Measurements from ENCODE around the gene ZNF565.
"Not testable (repeated sequence)": the region's sequence is repeated elsewhere in the genome, so short reads cannot be mapped to it uniquely, and the experiment has no call there.

The ZNF565 gene

DNA sequence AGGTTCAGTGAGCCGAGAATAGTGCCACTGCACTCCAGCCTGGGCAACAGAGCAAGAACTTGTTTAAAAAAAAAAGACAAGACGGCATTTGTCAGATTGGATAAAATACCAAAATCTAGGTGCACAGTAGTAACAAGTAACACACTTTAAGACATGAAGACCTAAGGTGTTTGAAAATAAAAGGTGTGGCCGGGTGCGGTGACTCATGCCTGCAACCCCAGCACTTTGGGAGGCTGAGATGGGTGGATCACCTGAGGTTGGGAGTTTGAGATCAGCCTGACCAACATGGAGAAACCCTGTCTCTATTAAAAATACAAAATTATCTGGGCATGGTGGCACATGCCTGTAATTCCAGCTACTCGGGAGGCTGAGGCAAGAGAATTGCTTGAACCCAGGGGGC lies 27.7 kb downstream of the ZNF565 start:
- peaks cover 30% of the 10 kb centered on the region for H3K36me3 Mint-ChIP-seq (ENCODE audit: low read depth)
- H3K9me3 Mint-ChIP-seq; H3K27ac Mint-ChIP-seq; DNase-seq; H3K4me1 Mint-ChIP-seq (ENCODE audit: low read depth); H3K27me3 Mint-ChIP-seq; H3K4me3 Mint-ChIP-seq: not testable (repeated sequence)

DNA sequence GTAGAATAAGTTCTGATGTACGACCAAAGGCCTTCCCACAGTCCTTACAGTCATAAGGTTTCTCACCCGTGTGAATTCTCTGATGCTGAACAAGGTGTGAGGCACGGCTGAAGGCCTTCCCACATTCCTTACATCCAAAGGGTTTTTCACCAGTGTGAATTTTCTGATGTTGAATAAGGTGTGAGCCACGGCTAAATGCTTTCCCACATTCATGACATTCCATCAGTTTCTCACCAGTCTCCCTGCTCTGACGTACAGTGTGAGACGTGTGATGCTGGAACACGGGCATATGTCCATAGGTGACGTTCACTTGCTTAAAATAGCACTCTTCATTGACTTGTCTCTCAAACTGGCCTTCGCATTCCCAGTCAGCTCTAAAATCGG lies 31.2 kb downstream of the ZNF565 start:
- Mint-ChIP-seq H3K4me1 (ENCODE audit: low read depth) (no peaks in the 10 kb centered on the region), H3K9me3 (no peaks in the 10 kb centered on the region), H3K36me3 (ENCODE audit: low read depth) (peaks cover 20% of the 10 kb centered on the region), H3K27me3 (no peaks in the 10 kb centered on the region), H3K27ac (no peak overlapping the region), H3K4me3 (no peak overlapping the region)
- no peak for DNase-seq

DNA sequence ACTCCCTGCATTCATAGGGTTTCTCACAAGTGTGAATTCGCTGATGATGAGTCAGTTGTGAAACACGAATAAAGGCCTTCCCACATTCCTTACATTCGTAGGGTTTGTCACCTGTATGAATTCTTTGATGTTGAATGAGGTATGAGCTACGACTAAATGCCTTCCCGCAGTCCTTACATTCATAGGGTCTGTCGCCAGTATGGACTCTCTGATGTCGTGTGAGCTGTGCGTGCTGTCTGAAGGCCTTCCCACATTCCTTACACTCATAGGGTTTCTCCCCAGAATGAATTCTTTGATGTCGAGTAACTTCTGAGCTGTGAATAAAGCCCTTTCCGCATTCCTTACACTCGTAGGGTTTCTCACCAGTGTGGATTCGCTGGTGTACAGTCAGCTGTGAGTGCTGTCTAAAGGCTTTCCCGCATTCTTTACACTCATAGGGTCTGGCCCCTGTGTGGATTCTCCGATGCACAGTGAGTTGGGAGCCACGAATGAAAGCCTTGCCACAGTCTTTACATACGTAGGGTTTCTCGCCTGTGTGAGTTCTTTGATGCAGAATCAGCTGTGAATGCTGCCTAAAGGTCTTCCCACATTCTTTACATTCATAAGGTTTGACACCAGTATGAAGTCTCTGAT lies 31.7 kb downstream of the ZNF565 start:
- peaks cover 20% of the 10 kb centered on the region for H3K36me3 Mint-ChIP-seq (ENCODE audit: low read depth)
- no peak overlapping the region for H3K27ac Mint-ChIP-seq
- H3K4me3 Mint-ChIP-seq, result no peak overlapping the region
- no peak for DNase-seq
- H3K27me3 Mint-ChIP-seq, result no peaks in the 10 kb centered on the region
- H3K4me1 Mint-ChIP-seq (ENCODE audit: low read depth), result no peaks in the 10 kb centered on the region
- no peaks in the 10 kb centered on the region for H3K9me3 Mint-ChIP-seq

DNA sequence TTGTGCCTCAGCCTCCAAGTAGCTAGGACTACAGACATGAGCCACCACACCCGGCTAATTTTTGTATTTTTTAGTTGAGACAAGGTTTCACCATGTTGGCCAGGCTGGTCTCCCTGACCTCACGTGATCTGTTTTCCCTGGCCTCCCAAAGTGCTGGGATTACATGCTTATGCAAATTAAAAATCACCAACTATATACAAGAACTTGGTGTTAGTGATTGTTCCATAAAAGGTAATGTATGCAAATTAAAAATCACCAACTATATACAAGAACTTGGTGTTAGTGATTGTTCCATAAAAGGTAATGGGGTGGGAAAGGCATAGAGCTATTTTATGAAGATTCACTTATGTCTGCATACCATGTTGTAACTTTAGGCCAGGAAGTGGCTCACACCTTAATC lies 35.4 kb downstream of the ZNF565 start:
- H3K27me3 Mint-ChIP-seq; DNase-seq; H3K27ac Mint-ChIP-seq; H3K4me3 Mint-ChIP-seq; H3K9me3 Mint-ChIP-seq; H3K4me1 Mint-ChIP-seq (ENCODE audit: low read depth): not testable (repeated sequence)
- peaks cover 18% of the 10 kb centered on the region for H3K36me3 Mint-ChIP-seq (ENCODE audit: low read depth)

DNA sequence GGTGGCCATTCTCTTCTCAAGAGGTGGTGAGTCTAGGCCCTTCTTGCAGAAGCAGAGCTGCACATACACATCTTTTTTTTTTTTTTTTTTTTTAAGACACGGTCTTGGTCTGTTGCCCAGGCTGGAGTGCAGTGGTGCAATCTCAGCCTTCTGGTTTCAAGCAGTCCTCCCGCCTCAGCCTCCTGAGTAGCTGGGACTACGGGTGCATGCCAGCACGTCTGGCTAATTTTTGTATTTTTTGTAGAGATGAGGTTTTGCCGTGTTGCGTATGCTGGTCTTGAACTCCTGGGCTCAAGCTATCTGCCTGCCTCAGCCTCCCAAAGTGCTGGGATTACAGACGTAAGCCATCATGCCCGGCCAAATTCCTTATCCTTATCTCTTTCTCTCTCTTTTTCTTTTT lies 40.6 kb downstream of the ZNF565 start:
- H3K27ac Mint-ChIP-seq; H3K4me1 Mint-ChIP-seq (ENCODE audit: low read depth); H3K36me3 Mint-ChIP-seq (ENCODE audit: low read depth); H3K4me3 Mint-ChIP-seq; H3K27me3 Mint-ChIP-seq; H3K9me3 Mint-ChIP-seq; DNase-seq: not testable (repeated sequence)

DNA sequence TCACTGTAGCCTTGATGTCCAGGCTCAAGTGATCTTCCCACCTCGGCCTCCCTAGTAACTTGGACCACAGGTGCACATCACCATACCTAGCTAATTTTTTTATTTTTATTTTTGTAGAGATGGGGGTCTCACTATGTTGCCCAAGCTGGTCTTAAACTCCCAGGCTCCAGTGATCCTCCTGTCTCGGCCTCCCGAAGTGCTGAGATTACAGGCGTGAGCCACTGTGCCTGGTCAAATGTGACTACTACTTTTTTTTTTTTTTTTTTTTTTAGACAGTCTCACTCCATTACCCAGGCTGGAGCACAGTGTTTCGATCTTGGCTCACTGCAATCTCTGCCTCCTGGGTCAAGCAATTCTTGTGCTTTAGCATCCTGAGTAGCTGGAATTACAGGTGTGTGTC lies 41.6 kb downstream of the ZNF565 start:
- Mint-ChIP-seq H3K27me3 (no peaks in the 10 kb centered on the region), H3K4me3 (no peak overlapping the region), H3K36me3 (ENCODE audit: low read depth) (no peaks in the 10 kb centered on the region), H3K4me1 (ENCODE audit: low read depth) (peaks cover 4% of the 10 kb centered on the region), H3K27ac (no peak overlapping the region), H3K9me3 (no peaks in the 10 kb centered on the region)
- DNase-seq, result no peak

DNA sequence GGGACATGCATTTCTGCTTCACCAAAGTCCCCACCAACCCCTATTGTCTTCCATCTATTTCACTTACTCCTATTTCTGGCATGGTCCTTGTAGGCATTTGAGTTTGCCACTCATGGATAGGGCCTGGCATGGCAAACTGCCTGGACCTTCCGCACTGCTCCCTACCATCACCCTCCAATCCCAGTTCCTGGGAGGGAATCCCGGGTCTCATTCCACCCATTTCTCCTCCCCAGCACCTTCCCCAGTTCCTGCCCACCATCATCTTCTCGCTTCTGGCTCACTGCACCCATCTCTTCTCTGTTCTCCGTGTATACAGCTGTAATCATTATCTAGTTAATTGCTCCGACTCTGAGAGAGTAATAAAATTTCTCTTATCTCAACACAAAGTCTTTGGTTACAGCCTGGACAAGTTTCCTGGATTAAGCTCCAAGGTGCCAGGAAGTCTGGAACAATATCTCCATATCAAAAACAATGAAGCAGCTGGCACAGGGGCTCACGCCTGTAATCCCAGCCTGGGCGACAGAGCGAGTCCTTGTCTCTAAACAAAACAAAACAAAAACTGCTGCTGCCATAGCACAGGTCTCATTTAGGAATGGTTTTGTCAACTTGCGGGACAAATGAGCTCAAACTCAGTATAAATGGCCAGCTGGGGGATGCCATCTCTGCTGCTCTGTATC lies 45.2 kb downstream of the ZNF565 start:
- no peak overlapping the region for H3K4me3 Mint-ChIP-seq
- peaks cover 4% of the 10 kb centered on the region for H3K4me1 Mint-ChIP-seq (ENCODE audit: low read depth)
- DNase-seq, result no peak
- H3K36me3 Mint-ChIP-seq (ENCODE audit: low read depth), result no peaks in the 10 kb centered on the region
- H3K27me3 Mint-ChIP-seq, result no peaks in the 10 kb centered on the region
- H3K9me3 Mint-ChIP-seq, result no peaks in the 10 kb centered on the region
- H3K27ac Mint-ChIP-seq, result no peak overlapping the region

DNA sequence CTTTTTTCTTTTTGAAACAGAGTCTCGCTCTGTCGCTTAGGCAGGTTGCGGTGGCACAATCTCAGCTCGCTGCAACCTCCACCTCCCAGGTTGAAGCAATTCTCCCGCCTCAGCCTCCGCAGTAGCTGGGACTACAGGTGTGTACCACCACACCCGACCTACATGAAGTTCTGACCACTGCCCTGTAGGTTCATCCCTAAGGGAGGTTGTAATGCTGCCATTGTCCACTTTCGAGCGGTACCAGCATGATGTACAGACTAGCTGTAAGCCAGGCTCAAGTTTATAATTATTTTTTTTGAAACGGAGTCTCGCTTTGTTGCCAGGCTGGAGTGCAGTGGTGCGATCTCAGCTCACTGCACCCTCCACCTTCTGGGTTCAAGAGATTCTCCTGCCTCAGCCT lies 50.7 kb downstream of the ZNF565 start:
- Mint-ChIP-seq H3K27ac (no peak overlapping the region), H3K9me3 (no peaks in the 10 kb centered on the region), H3K27me3 (no peaks in the 10 kb centered on the region), H3K4me1 (ENCODE audit: low read depth) (no peaks in the 10 kb centered on the region), H3K36me3 (ENCODE audit: low read depth) (peaks cover 3% of the 10 kb centered on the region), H3K4me3 (no peak overlapping the region)
- no peak for DNase-seq

DNA sequence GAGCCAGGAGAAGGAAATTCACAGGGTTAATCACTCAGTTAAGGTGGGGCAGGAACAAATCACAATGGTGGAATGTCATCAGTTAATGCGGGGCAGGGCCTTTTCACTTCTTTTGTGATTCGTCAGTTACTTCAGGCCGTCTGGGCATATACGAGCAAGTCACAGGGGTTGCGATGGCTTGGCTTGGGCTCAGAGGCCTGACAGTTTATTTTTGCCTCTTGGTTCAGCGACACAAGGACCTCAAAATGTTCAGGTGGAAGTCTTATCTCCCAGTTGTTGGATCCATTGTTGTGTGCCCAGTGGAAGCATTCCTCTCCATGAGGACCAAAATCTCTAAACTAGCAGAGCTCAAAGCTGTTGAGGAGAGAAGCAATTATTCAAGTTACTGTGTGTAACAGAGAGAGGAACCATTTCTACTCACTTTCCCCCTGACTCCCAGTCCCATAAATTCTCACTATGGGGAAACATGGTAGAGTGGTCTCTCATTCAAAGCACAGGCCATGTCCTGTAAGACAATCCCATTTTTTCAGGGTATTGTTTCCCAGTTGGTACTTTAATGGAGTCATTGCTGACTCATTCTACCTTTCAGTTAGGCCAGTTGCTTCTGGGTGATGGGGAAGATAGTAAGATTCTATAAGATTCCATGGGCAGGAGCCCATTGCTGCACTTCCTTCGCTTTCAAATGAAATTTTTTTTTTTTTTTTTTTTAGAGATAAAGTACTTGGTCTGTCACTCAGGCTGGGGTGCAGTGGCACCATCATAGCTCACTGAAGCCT lies 53.5 kb downstream of the ZNF565 start:
- H3K36me3 Mint-ChIP-seq (ENCODE audit: low read depth), result peaks cover 3% of the 10 kb centered on the region
- no peaks in the 10 kb centered on the region for H3K27me3 Mint-ChIP-seq
- no peaks in the 10 kb centered on the region for H3K9me3 Mint-ChIP-seq
- H3K27ac Mint-ChIP-seq, result no peak overlapping the region
- no peaks in the 10 kb centered on the region for H3K4me1 Mint-ChIP-seq (ENCODE audit: low read depth)
- no peak overlapping the region for H3K4me3 Mint-ChIP-seq
- no peak for DNase-seq

DNA sequence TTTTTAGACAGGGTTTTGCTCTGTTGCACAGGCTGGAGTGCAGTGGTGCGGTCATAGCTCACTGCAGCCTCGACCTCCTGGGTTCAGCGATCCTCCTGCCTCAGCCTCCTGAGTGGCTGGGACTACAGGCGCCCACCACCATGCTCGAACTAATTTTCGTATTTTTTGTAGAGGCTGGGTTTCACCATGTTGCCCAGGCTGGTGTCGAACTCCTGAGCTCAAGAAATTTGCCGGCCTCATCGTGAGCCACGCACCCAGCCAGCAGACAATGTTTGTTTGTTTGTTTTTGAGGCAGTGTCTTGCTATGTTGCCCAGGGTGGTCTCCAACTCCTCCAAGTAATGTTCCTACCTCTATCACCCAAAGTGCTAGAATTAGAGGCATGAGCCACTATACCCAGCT lies 61.3 kb downstream of the ZNF565 start:
- H3K27ac Mint-ChIP-seq, result no peak overlapping the region
- H3K27me3 Mint-ChIP-seq, result no peaks in the 10 kb centered on the region
- peaks cover 39% of the 10 kb centered on the region for H3K36me3 Mint-ChIP-seq (ENCODE audit: low read depth)
- no peaks in the 10 kb centered on the region for H3K9me3 Mint-ChIP-seq
- no peak overlapping the region for H3K4me3 Mint-ChIP-seq
- peaks cover 3% of the 10 kb centered on the region for H3K4me1 Mint-ChIP-seq (ENCODE audit: low read depth)
- no peak for DNase-seq

DNA sequence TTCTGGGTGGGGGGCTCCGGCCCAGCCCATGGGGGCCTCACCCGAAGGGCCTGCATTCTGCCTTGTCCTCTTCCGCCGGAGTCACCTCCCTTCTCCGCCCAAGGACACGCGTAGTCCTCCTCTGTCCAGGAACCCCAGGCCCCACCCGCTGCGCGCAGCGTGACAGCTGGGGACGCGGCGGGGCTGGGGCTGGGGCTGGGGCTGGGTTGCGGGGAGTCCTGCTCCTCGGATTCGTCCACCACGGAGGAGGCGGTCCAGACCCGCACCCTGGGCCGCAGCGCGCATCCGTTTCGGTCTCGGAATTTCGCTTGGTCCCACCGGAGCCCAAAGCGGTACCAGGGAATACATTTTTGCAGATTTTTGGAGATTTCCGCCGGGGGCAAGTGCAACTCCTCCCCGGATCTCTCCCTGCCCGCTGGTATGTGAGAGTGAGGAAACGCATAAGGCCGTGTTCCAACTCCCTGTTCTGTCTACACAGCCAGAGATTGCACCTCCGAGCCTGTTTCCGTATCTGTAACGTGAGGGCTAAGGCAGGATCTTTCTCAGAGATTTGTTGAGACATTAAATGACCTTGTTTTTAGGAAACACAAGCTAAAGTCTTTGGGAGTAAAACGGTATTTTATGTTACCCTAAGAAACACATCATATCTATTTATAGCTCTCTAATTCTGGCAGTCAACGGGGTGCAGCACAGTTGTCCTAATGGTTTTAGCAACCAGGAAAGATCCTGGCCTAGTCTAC lies 61.9 kb downstream of the ZNF565 start, which contains the start of gene COX7A1:
TSS of gene COX7A1 (minus strand) at position 96 of the 740 bp plus-strand sequence. CDS start at position 56, 40 bp downstream.
- DNase-seq, result no peak
- Mint-ChIP-seq H3K36me3 (ENCODE audit: low read depth) (peaks cover 45% of the 10 kb centered on the region), H3K27me3 (no peaks in the 10 kb centered on the region), H3K4me1 (ENCODE audit: low read depth) (peaks cover 3% of the 10 kb centered on the region), H3K4me3 (no peak within 1 kb of the TSS), H3K9me3 (no peaks in the 10 kb centered on the region), H3K27ac (no peak within 1 kb of the TSS)

DNA sequence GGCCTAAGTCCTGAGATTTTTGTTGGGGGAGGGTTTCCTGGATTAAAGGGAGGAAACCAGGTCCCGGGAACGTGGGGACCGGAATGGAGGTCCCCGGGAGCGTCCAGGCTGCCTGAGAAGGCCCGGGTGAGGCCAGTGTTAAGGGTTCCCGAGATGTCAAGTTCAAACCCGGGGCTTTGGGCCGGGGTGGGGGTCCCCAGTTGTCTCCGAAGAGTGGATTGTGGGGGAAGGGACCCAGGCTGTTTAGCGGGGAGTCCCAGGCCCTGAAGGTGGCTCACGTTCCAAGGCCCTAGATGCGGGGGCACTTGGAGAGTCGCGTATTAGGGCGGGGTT lies 62.5 kb downstream of the ZNF565 start:
- H3K9me3 Mint-ChIP-seq, result no peaks in the 10 kb centered on the region
- no peak overlapping the region for H3K4me3 Mint-ChIP-seq
- peaks cover 50% of the 10 kb centered on the region for H3K36me3 Mint-ChIP-seq (ENCODE audit: low read depth)
- DNase-seq, result no peak
- H3K27me3 Mint-ChIP-seq, result no peaks in the 10 kb centered on the region
- H3K4me1 Mint-ChIP-seq (ENCODE audit: low read depth), result peaks cover 3% of the 10 kb centered on the region
- no peak overlapping the region for H3K27ac Mint-ChIP-seq

DNA sequence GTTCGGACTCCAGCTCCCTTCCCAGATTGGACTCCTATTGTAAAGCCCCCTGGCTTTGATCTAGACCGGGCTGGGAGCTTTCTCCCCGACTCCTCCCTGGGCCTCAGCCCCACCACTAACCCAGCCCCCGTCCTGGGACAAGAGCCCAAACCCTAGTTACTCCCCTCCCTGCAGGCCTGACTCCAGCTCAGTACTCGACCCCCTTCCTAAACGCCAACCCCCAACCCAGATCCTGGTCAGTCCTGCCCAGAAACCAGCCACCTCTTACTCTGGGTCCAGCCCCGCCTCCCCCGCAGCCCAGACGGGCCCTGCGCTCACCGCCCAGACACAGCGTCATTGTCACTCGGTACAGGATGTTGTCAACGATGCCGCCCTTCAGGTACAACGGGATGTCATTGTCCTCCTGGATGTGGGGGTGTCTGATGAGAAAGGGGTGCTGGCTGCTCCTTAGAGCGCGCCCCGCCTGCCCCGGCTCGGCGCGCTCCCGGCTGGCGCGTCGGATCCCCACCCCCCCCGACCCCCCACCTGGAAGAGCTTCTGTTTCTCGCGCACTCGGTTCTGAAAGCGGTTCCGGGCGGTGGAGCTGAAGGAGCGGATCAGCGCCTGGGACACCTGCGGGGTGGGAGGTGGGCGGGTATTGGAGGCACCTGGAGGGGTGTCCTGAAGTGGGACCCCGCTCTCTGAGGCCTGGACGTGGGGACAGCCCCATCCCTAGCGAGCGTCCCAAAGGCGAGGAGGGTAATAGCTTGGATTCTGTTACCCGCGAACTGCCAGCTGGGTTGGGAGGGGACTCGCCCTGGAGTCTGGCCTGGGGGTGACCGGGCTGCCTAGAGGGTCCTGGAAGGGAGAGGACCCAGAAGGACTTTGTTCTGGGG lies 63.1 kb downstream of the ZNF565 start:
- Mint-ChIP-seq H3K9me3 (no peaks in the 10 kb centered on the region), H3K27ac (no peak overlapping the region), H3K27me3 (no peaks in the 10 kb centered on the region)

DNA sequence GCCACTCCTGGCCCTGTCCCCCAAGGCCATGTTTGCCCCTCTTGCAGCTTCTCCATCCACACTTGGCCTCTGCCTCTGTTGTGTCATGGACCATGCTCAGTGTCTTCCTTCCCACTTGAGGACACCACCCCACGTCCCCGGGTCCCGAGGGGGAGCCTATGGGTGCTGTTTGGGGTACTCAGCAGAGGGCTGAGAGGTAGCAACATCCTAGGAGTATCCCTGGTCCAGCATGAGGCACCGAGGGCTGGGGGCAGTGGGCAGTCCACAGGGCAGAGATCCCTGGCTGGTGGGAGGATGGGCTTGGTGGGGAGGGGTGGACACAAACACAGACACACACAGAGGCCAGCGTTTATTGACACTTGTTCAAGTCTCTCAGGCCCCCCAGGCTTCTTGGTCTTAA lies 63.9 kb downstream of the ZNF565 start:
- Mint-ChIP-seq H3K27me3 (no peaks in the 10 kb centered on the region), H3K4me1 (ENCODE audit: low read depth) (peaks cover 3% of the 10 kb centered on the region), H3K4me3 (no peak overlapping the region), H3K36me3 (ENCODE audit: low read depth) (peaks cover 64% of the 10 kb centered on the region), H3K27ac (no peak overlapping the region), H3K9me3 (no peaks in the 10 kb centered on the region)
- no peak for DNase-seq

More for the DNA sequence above, 63.1 kb downstream of the ZNF565 start:
- peaks cover 3% of the 10 kb centered on the region for H3K4me1 Mint-ChIP-seq (ENCODE audit: low read depth)
- H3K36me3 Mint-ChIP-seq (ENCODE audit: low read depth), result peaks cover 57% of the 10 kb centered on the region
- no peak for DNase-seq
- no peak overlapping the region for H3K4me3 Mint-ChIP-seq
